IPS-NIHi7 (cell line): ENCODE data around the gene KLF14.
A peak's percentile ranks its signal among the peaks of the same experiment; 100 is the strongest.
"Not testable (repeated sequence)": the region's sequence is repeated elsewhere in the genome, so short reads cannot be mapped to it uniquely, and the experiment has no call there.

Source experiments
- DNase-seq: peaks from one replicate; pipeline ENCODE4 v3.0.0; 2012; ENCODE audit warnings: mixed read lengths; ENCODE audit errors: extremely low spot score

Gene KLF14

GRCh38 chr7:130733931-130734814, at the start of gene KLF14:
KLF14 (minus strand) TSS chr7:130734207; CDS start chr7:130734033, 174 bp downstream.
- peak; percentile 62 for DNase-seq

- no peak for DNase-seq
Measured at GRCh38 chr7:130781346-130781745, 47.3 kb upstream of the KLF14 start.

- no peak for DNase-seq
Measured at GRCh38 chr7:130777426-130777825, 43.4 kb upstream of the KLF14 start.

- DNase-seq: not testable (repeated sequence)
Measured at GRCh38 chr7:130772456-130772855, 38.4 kb upstream of the KLF14 start.

DNA sequence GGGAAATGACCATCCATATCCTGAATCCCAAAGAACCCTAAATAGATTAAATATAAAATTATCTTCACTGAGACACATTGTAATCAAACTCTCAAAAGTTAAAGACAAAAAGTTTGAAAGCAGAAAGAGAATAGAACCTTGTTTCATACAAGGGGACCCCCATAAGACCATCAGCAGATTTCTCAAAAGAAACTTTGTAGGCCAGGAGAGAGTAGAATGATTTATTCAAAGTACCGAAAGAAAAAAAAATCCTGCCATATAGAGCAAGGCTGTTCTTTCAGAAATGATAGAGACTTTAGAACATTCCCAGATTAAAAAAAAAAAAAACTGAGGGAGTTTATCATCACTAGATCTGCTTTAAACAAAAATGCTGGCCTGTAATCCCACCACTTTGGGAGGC, 34.8 kb upstream of the KLF14 start:
- DNase-seq: no peak

DNA sequence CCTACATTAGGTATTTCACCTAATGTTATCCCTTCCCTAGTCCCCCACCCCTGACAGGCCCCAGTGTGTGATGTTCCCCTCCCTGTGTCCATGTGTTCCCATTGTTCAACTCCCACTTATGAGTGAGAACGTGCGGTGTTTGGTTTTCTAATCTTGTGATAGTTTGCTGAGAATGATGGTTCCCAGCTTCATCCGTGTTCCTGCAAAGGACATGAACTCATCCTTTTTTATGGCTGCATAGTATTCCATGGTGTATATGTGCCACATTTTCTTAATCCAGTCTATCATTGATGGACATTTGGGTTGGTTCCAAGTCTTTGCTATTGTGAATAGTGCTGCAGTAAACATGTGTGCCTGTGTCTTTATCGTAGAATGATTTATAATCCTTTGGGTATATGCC, 30.6 kb upstream of the KLF14 start:
- not testable (repeated sequence) for DNase-seq

- peak; percentile 23 for DNase-seq
Measured at GRCh38 chr7:130758429-130759056, 24.5 kb upstream of the KLF14 start.

DNA sequence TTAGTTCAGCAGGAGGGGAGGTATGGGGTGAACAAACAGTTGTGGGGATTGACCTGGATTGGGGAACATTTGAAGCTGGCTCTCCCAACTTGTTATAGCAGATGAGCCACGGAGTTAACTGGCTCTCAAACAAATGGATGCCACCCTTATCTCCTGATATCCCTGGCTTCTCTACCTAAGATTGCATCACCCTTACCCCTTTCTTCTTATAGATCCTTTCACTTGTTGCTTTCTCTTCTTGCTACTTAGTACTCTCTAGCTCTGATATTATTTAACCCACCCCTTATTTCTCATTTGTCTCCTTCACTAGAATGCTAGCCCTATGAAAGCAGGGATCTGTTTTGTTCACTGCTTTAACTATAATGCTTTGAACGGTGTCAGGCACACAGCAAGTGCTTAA, 22.3 kb upstream of the KLF14 start:
- DNase-seq: no peak

- DNase-seq: no peak
Measured at GRCh38 chr7:130752424-130752823, 18.4 kb upstream of the KLF14 start.

DNA sequence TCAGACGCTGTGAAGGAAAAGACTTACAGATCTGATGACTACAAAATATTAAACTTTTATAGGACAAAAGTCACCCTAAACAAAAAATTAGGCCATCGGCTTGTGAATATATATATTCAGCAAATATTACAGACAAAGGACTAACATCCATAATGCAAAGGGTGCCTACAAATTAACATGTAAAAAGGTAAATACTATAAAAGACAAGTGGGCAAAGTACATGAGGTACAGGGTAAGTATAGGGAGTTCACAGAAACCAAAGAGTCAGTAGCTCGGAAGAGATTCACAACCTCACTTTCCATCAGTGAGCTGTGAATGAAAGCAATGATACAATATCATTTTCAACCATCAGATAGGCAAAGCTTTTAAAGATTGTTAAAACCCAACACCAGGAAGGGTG, 16.7 kb upstream of the KLF14 start:
- DNase-seq: no peak

DNA sequence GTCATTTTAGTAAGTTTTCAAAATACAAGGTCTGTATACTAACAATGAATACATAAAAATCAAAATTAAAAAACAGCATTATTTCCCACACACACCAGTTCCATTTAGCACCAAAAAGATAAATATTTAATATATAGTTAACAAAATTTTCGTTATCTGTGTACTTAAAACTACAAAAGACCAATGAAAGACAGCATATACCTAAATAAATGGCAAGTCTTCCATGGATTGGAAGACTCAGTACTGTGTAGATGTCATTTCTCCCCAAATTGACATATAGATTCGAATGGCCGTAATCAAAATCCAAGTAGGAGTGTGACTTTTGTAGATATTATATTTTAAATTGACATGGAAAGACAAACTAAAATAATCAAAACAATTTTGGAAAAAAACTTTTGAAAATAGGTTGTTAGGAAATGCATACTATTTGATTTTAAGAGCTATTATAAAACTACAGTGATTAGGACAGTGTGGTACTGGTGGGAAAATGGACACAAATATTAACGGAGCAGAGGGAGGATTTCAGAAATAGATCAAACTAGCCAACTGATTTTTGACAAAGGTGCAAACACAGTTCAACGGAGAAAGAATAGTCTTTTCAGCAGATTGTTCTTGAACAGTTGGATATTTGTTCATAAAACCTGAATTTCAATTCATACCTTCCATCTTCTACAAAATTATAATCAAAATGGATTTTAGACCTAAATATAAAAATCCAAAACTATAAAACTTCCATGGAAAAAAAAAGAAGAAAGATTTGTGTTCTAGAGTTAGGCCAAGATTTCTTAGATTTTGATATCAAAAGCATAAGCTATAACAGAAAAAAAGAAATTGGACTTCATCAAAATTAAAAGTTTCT, 14.8 kb upstream of the KLF14 start:
- no peak for DNase-seq

GRCh38 chr7:130741331-130741995, 7.5 kb upstream of the KLF14 start:
- DNase-seq: no peak

GRCh38 chr7:130740606-130741005, 6.6 kb upstream of the KLF14 start:
- DNase-seq: no peak

DNA sequence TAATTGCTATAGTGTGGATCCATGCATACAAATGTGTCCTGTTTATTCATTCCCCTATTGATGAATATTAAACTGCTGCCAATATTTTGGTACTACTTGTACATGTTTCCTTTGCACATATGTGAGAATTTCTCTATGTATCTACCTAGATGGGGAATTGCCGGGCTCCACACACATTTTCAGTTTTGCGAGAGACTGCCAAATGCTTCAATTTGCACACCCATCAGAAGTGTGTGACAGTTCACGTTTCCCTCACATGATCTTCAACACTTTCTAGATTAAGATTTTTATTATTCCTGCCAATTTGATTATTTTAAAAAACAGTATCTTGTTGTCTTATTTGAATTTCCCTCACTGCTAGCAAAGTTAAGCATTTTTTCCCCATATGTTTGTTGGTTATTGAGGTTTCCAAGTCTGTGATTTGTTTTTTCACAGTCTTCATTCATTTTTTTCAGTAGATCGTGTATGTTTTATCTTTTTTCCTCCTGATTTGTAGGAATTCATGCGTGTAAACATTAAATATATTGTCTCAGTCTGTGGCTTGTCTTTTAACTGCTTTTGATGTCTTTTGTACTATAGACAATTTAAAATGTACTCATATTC, 2.4 kb upstream of the KLF14 start:
- no peak for DNase-seq

GRCh38 chr7:130734815-130735716, 1.1 kb upstream of the KLF14 start:
- no peak for DNase-seq

DNA sequence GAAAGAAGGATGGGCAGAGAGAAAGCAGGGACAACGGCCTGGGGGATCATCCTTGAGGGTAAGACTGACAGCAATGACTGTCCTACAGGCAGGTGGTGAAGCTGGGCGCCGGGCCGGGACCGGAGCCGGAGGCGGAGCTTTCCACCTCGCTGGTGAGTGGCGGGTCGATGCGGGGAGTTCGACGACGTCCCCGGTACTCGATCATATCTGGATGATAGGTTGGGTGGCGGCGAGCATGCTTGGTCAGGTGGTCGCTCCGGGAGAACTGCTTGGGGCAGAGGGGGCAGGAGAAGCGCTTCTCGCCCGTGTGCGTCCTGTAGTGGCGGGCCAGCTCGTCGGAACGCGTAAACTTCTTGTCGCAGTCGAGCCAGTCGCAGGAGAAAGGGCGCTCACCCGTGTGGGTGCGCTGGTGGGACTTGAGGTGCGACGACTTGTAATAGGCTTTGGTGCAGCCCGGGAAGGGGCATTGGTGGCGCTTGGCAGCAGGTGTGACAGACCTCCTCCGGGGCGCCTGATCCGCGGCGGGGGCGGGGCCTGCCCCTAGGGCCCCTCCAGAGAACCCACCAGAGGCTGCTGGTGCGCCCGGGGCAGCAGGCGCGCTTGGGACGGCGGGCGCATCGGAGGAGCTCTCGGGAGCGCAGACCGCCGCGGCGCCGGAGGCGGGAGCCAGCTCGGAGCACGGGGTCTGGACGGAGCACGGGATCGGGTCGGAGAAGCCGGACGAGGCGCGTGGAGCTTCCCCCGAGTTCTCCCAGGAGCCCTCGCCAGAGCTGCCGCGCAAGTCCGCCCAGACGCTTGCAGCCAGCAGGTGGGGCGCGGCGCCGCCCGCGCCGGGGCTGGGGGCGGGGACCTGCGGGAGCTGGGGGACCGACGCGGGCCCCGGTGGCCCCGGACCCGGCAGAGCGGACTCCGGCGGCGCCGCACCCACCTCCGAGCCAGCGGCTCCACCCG, 752 bp downstream of the KLF14 start:
- peak; percentile 50 for DNase-seq

DNA sequence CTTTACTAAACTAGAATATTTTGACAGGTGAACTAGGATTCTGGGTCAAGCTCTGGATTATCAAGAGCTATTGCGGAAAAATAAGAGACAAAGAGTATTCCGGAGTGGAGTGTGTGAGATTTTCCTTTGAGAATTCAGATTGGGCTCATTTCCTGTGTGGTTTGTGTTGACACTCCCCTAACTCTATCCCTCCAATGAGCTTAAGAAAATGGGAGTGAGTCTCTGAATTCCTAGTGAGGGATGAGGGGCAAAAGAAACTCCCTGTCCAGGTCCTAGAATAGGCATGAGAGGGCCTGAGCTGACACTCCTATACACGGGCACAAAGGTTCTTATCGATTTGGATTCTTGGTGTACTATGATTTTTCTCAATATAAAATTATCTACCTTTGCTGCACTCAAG, 10.2 kb downstream of the KLF14 start:
- no peak for DNase-seq

DNA sequence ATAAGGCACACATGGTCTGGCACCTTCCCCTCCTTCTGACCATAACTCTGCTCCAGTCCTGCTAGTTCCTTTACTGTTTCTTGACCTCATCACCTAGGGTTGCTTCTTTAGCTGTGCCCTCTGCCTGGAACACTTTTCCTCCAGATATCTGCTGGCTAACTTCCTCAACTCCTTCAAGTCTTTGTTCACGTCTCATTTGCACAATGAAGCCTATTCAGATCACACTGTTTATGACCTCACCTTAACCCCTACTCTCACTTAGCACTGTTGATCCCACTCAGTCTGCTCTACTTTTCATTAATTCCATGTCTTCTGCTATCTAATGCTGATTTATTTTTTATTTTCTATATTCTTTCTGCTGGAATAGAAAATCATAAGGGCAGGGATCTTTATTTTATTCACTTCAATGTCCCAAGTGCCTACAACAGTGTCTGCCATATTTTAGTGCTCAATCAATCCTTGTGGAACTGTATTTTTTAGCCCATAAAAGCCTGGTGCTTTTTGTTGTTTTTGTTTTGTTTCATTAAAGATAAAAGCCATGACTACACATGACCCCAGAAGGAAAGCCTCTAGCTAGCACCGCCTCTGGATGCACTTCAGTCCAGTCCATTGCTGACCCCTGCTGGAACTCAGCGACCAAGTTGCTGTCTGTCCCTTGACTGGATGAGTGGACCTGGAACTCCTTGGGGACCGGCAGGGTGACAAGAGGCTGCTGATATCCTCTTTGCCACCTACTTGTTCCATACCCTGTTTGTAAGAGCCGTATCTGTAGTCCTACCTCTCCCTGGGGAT, 12.3 kb downstream of the KLF14 start:
- peak; percentile 78 for DNase-seq
